Mesenchymal stem cell (in vitro differentiated cells and primary cell): ENCODE results near the gene SEPTIN5.
A peak's percentile ranks its signal among the peaks of the same experiment; 100 is the strongest.

Experiments
- DNase-seq: peaks from one replicate; pipeline ENCODE4 v3.0.0-alpha.2; 2013
- H2AFZ ChIP-seq: one replicate; pipeline ENCODE4 v1.6.1; 2013; ENCODE audit warnings: low read depth, mild to moderate bottlenecking, control low read depth, inconsistent platforms, low read length, moderate library complexity
- H2AK5ac ChIP-seq: 2 replicates; pipeline ENCODE4 v1.6.1; 2013; ENCODE audit warnings: low read length, moderate library complexity, mild to moderate bottlenecking, inconsistent platforms; ENCODE audit not compliant: severe bottlenecking
- H2BK120ac ChIP-seq: one replicate; pipeline ENCODE4 v1.6.1; 2013; ENCODE audit warnings: low read depth, mild to moderate bottlenecking, inconsistent platforms, low read length, moderate library complexity
- H2BK12ac ChIP-seq, 2 experiments: one replicate each; pipeline ENCODE4 v1.6.1; 2013; ENCODE audit warnings: inconsistent platforms in 2 of 2, low read length in 2 of 2, mild to moderate bottlenecking in 2 of 2, moderate library complexity in 2 of 2, control low read depth in 1 of 2
- H2BK15ac ChIP-seq: one replicate; pipeline ENCODE4 v1.6.1; 2013; ENCODE audit warnings: mild to moderate bottlenecking, low read depth, inconsistent platforms; ENCODE audit not compliant: poor library complexity, severe bottlenecking
- H2BK5ac ChIP-seq: 2 replicates; pipeline ENCODE4 v1.6.1; 2013; ENCODE audit warnings: low read depth, mild to moderate bottlenecking, low read length, control low read depth, inconsistent platforms; ENCODE audit not compliant: poor library complexity, severe bottlenecking
- H3K14ac ChIP-seq, 2 experiments: one replicate each; pipeline ENCODE4 v1.6.1; 2013; ENCODE audit warnings: inconsistent platforms in 2 of 2, low read length in 2 of 2, control low read depth in 1 of 2, mild to moderate bottlenecking in 1 of 2, moderate library complexity in 1 of 2
- H3K18ac ChIP-seq, 2 experiments: one replicate each; pipeline ENCODE4 v1.6.1; 2013; ENCODE audit warnings: inconsistent platforms in 2 of 2, low read length in 2 of 2, control low read depth in 1 of 2, low read depth in 1 of 2, mild to moderate bottlenecking in 1 of 2
- H3K23ac ChIP-seq, 2 experiments: one replicate each; pipeline ENCODE4 v1.6.1; 2013; ENCODE audit warnings: inconsistent platforms in 2 of 2, low read length in 2 of 2, mild to moderate bottlenecking in 2 of 2, moderate library complexity in 2 of 2, control low read depth in 1 of 2
- H3K27ac ChIP-seq: 2 replicates; pipeline ENCODE4 v1.5.1; 2013; ENCODE audit warnings: mild to moderate bottlenecking, moderate library complexity, low read length, control low read depth, inconsistent platforms; ENCODE audit not compliant: poor library complexity, severe bottlenecking
- H3K27me3 ChIP-seq, 2 experiments: 2 replicates each; pipeline versions ENCODE4 v1.6.1 to v1.7.0; 2013; ENCODE audit warnings: low read length in 2 of 2, mild to moderate bottlenecking in 2 of 2, moderate library complexity in 2 of 2, control low read depth in 1 of 2, inconsistent platforms in 1 of 2; ENCODE audit not compliant: control insufficient read depth in 1 of 2, insufficient read depth in 1 of 2
- H3K36me3 ChIP-seq, 2 experiments: 2 replicates each; pipeline versions ENCODE4 v1.6.1 to v1.7.0; 2013; ENCODE audit warnings: low read length in 2 of 2, control low read depth in 1 of 2, inconsistent platforms in 1 of 2, low read depth in 1 of 2, mild to moderate bottlenecking in 1 of 2; ENCODE audit not compliant: insufficient read depth in 2 of 2, control insufficient read depth in 1 of 2
- H3K4ac ChIP-seq, 2 experiments: one replicate each; pipeline ENCODE4 v1.6.1; 2013; ENCODE audit warnings: inconsistent platforms in 2 of 2, low read length in 2 of 2, mild to moderate bottlenecking in 2 of 2, moderate library complexity in 2 of 2, control low read depth in 1 of 2, low read depth in 1 of 2
- H3K4me1 ChIP-seq: 2 replicates; pipeline ENCODE4 v1.6.1; 2013; ENCODE audit warnings: low read depth, low read length, control low read depth; ENCODE audit not compliant: control insufficient read depth, insufficient read depth
- H3K4me2 ChIP-seq: 2 replicates; pipeline ENCODE4 v1.6.1; 2013; ENCODE audit warnings: low read length, mild to moderate bottlenecking, inconsistent platforms; ENCODE audit not compliant: poor library complexity, severe bottlenecking
- H3K4me3 ChIP-seq, 2 experiments: 2 replicates each; pipeline versions ENCODE4 v1.5.1 to v1.7.0; 2013; ENCODE audit warnings: low read length in 2 of 2, mild to moderate bottlenecking in 2 of 2, control low read depth in 1 of 2, low read depth in 1 of 2; ENCODE audit not compliant: insufficient read depth in 1 of 2
- H3K79me1 ChIP-seq: replicated peaks from 2 replicates; pipeline ENCODE4 v1.6.1; 2013; ENCODE audit warnings: mild to moderate bottlenecking, control low read depth, low read length, inconsistent platforms; ENCODE audit not compliant: poor library complexity, severe bottlenecking
- H3K9ac ChIP-seq: 2 replicates; pipeline ENCODE4 v1.7.0; 2013; ENCODE audit warnings: mild to moderate bottlenecking, low read length, moderate library complexity
- H3K9me3 ChIP-seq: 2 replicates; pipeline ENCODE4 v1.7.0; 2013; ENCODE audit warnings: mild to moderate bottlenecking, low read length; ENCODE audit not compliant: control insufficient read depth
- H4K8ac ChIP-seq: one replicate; pipeline ENCODE4 v1.6.1; 2013; ENCODE audit warnings: inconsistent platforms, mild to moderate bottlenecking, low read length, moderate library complexity
- H4K91ac ChIP-seq: one replicate; pipeline ENCODE4 v1.6.1; 2013; ENCODE audit warnings: mild to moderate bottlenecking, low read length, inconsistent platforms
- WGBS: methylation state at CpG from one replicate; pipeline ENCODE4 v1.1.7; 2013; ENCODE audit warnings: mixed read lengths; 5-methylcytosine and 5-hydroxymethylcytosine counted together

The SEPTIN5 gene

GRCh38 chr22:19758896-19759426 is 44.7 kb downstream of the SEPTIN5 start:
- no peak overlapping the region for H2BK5ac ChIP-seq
- H3K4me3 ChIP-seq, result no peak overlapping the region
- 3% methylated on average over 21 of the region's 21 CpGs for WGBS
- no peak overlapping the region for H4K8ac ChIP-seq
- H3K4me1 ChIP-seq, result peaks cover 36% of the 10 kb centered on the region
- no peaks in the 10 kb centered on the region for H3K79me1 ChIP-seq
- no peak overlapping the region for H3K18ac ChIP-seq
- H2AK5ac ChIP-seq, result no peak overlapping the region
- DNase-seq, result no peak
- H3K9me3 ChIP-seq, result no peaks in the 10 kb centered on the region
- H3K4me2 ChIP-seq, result no peak overlapping the region
- H3K36me3 ChIP-seq, result peaks cover 0 to 5% of the 10 kb centered on the region in 2 experiments
- no peak overlapping the region for H2AFZ ChIP-seq
- H3K14ac ChIP-seq, result no peak overlapping the region
- no peak overlapping the region for H2BK12ac ChIP-seq
- H3K27ac ChIP-seq, result no peak overlapping the region
- H3K27me3 ChIP-seq, result peaks cover 76 to 87% of the 10 kb centered on the region in 2 experiments
- H3K9ac ChIP-seq, result no peak overlapping the region
- no peak overlapping the region for H2BK120ac ChIP-seq
- H4K91ac ChIP-seq, result no peak overlapping the region
- no peak overlapping the region for H3K4ac ChIP-seq
- H3K23ac ChIP-seq, result no peak overlapping the region
- H2BK15ac ChIP-seq, result no peak overlapping the region

GRCh38 chr22:19759427-19760057 is 45.2 kb downstream of the SEPTIN5 start:
- H2BK15ac ChIP-seq, result no peak overlapping the region
- H2AFZ ChIP-seq, result no peak overlapping the region
- H2AK5ac ChIP-seq, result no peak overlapping the region
- peak overlapping the region; percentile 45 for H3K9ac ChIP-seq
- H2BK120ac ChIP-seq, result no peak overlapping the region
- H3K4me3 ChIP-seq, result peak overlapping the region in 1 of 2 experiments; percentile 53
- no peak for DNase-seq
- H3K27me3 ChIP-seq, result peaks cover 76 to 87% of the 10 kb centered on the region in 2 experiments
- peaks cover 36% of the 10 kb centered on the region for H3K4me1 ChIP-seq
- no peak overlapping the region for H3K18ac ChIP-seq
- H3K4me2 ChIP-seq, result peak overlapping the region; percentile 14
- H3K14ac ChIP-seq, result no peak overlapping the region
- H2BK5ac ChIP-seq, result no peak overlapping the region
- H3K9me3 ChIP-seq, result no peaks in the 10 kb centered on the region
- no peak overlapping the region for H4K8ac ChIP-seq
- H4K91ac ChIP-seq, result no peak overlapping the region
- WGBS, result 2% methylated on average over 39 of the region's 43 CpGs
- no peak overlapping the region for H3K27ac ChIP-seq
- no peak overlapping the region for H3K4ac ChIP-seq
- H3K23ac ChIP-seq, result peak overlapping the region in 1 of 2 experiments; percentile 91
- no peak overlapping the region for H2BK12ac ChIP-seq
- no peaks in the 10 kb centered on the region for H3K79me1 ChIP-seq
- H3K36me3 ChIP-seq, result peaks cover 0 to 5% of the 10 kb centered on the region in 2 experiments

- Histone ChIP-seq H3K18ac (no peak within 1 kb of the TSS), H4K8ac (no peak within 1 kb of the TSS), H2BK15ac (no peak within 1 kb of the TSS), H2AK5ac (no peak within 1 kb of the TSS), H2BK12ac (no peak within 1 kb of the TSS), H3K23ac (peak within 1 kb of the TSS in 1 of 2 experiments; percentile 91), H3K9ac (peak within 1 kb of the TSS; percentile 45), H4K91ac (no peak within 1 kb of the TSS), H3K27ac (no peak within 1 kb of the TSS), H2BK120ac (no peak within 1 kb of the TSS), H3K9me3 (no peaks in the 10 kb centered on the region), H3K4me2 (peak within 1 kb of the TSS; percentile 74), H3K4me3 (peak within 1 kb of the TSS in 1 of 2 experiments; percentile 53), H3K14ac (no peak within 1 kb of the TSS), H3K36me3 (peaks cover 0 to 5% of the 10 kb centered on the region in 2 experiments), H2AFZ (no peak within 1 kb of the TSS), H2BK5ac (no peak within 1 kb of the TSS), H3K79me1 (no peaks in the 10 kb centered on the region), H3K4ac (no peak within 1 kb of the TSS), H3K27me3 (peaks cover 78 to 88% of the 10 kb centered on the region in 2 experiments), H3K4me1 (peaks cover 35% of the 10 kb centered on the region)
- 1% methylated on average over 24 of the region's 79 CpGs for WGBS
- DNase-seq, result no peak
These were observed 46.0 kb downstream of the SEPTIN5 start, which contains the start of gene TBX1 for GRCh38 chr22:19760058-19760950. Gene TBX1 (plus strand): TSS chr22:19760778. CDS start chr22:19760844, 66 bp downstream.
